ENCODE results near the gene UQCR10. TPM values are rescaled to one million over a fixed set of nuclear protein-coding genes. Genes with fewer than 3 reads are reported as not detected.

UQCR10 gene
- total RNA-seq, 4 donors from 2014 or later: 20.6 to 134 (median 70.8) TPM

GRCh38 chr22:29816128-29816527 is 49.0 kb downstream of the UQCR10 start:
- WGBS, 2 donors: 44 to 47% methylated on average over 2 of the region's 2 CpGs
- DNase-seq: peak in 1 of 2 donors; percentile 14
- Histone ChIP-seq H3K27ac (no peak overlapping the region), H3K36me3 (peaks cover 22 to 23% of the 10 kb centered on the region in 2 donors), H3K9me3 (no peaks in the 10 kb centered on the region), H3K27me3 (no peaks in the 10 kb centered on the region), H3K4me1 (peaks cover 0 to 25% of the 10 kb centered on the region in 2 donors), H3K4me3 (replicated peaks in 1 of 3) (no peak overlapping the region)
- TF ChIP-seq POLR2A (IDR thresholded peaks at IDR 0.05): no peak
- TF ChIP-seq, protein P1, sequence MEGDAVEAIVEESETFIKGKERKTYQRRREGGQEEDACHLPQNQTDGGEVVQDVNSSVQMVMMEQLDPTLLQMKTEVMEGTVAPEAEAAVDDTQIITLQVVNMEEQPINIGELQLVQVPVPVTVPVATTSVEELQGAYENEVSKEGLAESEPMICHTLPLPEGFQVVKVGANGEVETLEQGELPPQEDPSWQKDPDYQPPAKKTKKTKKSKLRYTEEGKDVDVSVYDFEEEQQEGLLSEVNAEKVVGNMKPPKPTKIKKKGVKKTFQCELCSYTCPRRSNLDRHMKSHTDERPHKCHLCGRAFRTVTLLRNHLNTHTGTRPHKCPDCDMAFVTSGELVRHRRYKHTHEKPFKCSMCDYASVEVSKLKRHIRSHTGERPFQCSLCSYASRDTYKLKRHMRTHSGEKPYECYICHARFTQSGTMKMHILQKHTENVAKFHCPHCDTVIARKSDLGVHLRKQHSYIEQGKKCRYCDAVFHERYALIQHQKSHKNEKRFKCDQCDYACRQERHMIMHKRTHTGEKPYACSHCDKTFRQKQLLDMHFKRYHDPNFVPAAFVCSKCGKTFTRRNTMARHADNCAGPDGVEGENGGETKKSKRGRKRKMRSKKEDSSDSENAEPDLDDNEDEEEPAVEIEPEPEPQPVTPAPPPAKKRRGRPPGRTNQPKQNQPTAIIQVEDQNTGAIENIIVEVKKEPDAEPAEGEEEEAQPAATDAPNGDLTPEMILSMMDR (IDR thresholded peaks at IDR 0.05): no peak
- intact Hi-C loops (cut with DNase I): no loop called here

- WGBS, 2 donors: 84 to 94% methylated on average over 6 of the region's 6 CpGs
- intact Hi-C loops (cut with DNase I): no loop called here
- H3K27ac ChIP-seq: no peak overlapping the region
Observed at GRCh38 chr22:29816539-29816938, 49.4 kb downstream of the UQCR10 start.

DNA sequence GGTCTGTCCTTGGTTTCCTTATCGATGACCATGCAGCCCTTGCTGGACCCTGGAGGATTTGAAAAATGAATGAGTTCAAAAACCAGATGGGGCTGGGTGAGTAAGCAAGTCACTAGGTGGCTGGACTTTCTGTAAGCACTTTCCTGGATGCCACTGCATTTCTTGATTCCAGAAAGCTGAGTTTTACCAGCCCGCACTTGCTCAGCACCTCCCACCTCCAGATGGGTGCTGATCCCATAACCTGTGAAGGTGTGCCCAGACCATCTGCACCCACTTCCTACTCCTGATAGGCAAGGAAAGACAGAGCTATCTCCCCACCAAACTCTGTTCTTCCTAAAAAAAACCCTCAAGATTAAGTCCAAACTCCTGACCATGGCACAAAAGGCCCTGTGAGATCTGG is 49.8 kb downstream of the UQCR10 start:
- DNase-seq: no peak
- Histone ChIP-seq H3K4me3 (replicated peaks in 1 of 3) (no peak overlapping the region), H3K36me3 (peaks cover 17 to 22% of the 10 kb centered on the region in 2 donors), H3K4me1 (peaks cover 7 to 33% of the 10 kb centered on the region in 2 donors), H3K27ac (no peak overlapping the region), H3K9me3 (no peaks in the 10 kb centered on the region), H3K27me3 (no peaks in the 10 kb centered on the region)
- 93% methylated on average over 2 of the region's 2 CpGs for WGBS, 2 donors
- intact Hi-C loops (cut with DNase I): no loop called here
- no peak for TF ChIP-seq POLR2A (IDR thresholded peaks at IDR 0.05)
- TF ChIP-seq, protein P1 (IDR thresholded peaks at IDR 0.05): no peak

More at GRCh38 chr22:29816539-29816938, 49.4 kb downstream of the UQCR10 start:
- H3K36me3 ChIP-seq: peaks cover 19 to 22% of the 10 kb centered on the region in 2 donors
- H3K4me3 ChIP-seq (replicated peaks in 1 of 3): no peak overlapping the region
- H3K4me1 ChIP-seq: peaks cover 3 to 29% of the 10 kb centered on the region in 2 donors
- H3K9me3 ChIP-seq: no peaks in the 10 kb centered on the region
- DNase-seq: no peak
- no peaks in the 10 kb centered on the region for H3K27me3 ChIP-seq
- TF ChIP-seq, protein P1 (IDR thresholded peaks at IDR 0.05): no peak
- no peak for TF ChIP-seq POLR2A (IDR thresholded peaks at IDR 0.05)

DNA sequence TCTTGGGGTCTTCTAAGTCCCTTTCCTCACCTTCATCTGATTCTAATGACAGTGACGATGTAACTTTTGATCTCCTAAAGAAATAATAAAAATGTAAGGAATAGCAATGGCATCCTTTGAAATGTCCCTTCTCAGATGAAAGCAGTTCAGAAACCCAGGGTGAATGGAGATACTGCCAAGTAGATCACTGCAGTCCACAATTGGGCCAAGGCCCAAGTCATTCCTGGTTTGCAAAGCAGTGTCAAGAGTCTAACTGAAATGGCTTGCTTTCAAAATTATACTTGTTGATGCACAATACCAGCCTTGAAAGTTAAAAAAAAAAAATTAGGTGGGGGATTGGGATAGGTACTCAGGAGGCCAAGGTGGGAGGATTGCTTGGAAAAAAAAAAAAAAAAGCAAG is 50.6 kb downstream of the UQCR10 start:
- 100% methylated on average over 1 of the region's 1 CpG for WGBS, 2 donors
- Histone ChIP-seq H3K27ac (peak overlapping the region in 1 of 3 donors; percentile 17), H3K4me3 (replicated peaks in 1 of 3) (no peak overlapping the region), H3K4me1 (peaks cover 7 to 36% of the 10 kb centered on the region in 2 donors), H3K36me3 (peaks cover 17 to 18% of the 10 kb centered on the region in 2 donors), H3K27me3 (no peaks in the 10 kb centered on the region), H3K9me3 (no peaks in the 10 kb centered on the region)
- intact Hi-C loops (cut with DNase I): no loop called here
- peak; percentile 29 to 31 for DNase-seq
- TF ChIP-seq POLR2A (IDR thresholded peaks at IDR 0.05): no peak
- TF ChIP-seq, protein P1 (IDR thresholded peaks at IDR 0.05): no peak

DNA sequence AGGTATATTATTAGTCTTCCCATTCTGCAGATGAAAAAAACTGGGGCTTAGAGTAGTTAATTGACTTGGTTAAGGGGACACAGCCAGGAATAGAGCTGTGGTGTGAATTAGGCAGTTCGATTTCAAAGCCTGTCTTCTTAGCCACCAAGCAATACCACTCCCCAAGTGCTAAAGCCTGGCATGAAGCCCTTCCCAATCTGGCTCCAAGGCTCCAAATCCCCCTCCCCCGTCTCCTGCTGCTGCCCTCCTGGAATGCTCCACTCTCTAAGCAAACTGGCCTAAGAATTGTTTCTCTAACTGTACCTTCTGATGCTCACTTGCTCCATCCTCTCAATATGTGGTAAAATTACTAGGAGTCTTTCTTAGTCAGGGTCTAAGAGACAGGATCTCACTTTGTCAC is 52.3 kb downstream of the UQCR10 start:
- H3K36me3 ChIP-seq: peaks cover 10 to 16% of the 10 kb centered on the region in 2 donors
- intact Hi-C loops (cut with DNase I): no loop called here
- WGBS, 2 donors: 67 to 74% methylated on average over 2 of the region's 2 CpGs

More for the DNA sequence above, 52.3 kb downstream of the UQCR10 start:
- H3K27ac ChIP-seq: peak overlapping the region in 2 of 3 donors; percentile 56 to 60
- TF ChIP-seq, protein P1 (IDR thresholded peaks at IDR 0.05): no peak
- no peak for TF ChIP-seq POLR2A (IDR thresholded peaks at IDR 0.05)
- peak; percentile 30 to 51 for DNase-seq
- H3K9me3 ChIP-seq: no peaks in the 10 kb centered on the region
- H3K27me3 ChIP-seq: no peaks in the 10 kb centered on the region
- no peak overlapping the region for H3K4me3 ChIP-seq (replicated peaks in 1 of 3)
- H3K4me1 ChIP-seq: peaks cover 7 to 36% of the 10 kb centered on the region in 2 donors

Small RNAs within 50 kb of the gene (small RNA-seq; reads per million reads assigned to genes)
- not detected for gene RF00019

Other genes starting within 250 kb of the UQCR10 start
- gene THOC5, start 213.6 kb upstream of the UQCR10 start, total RNA-seq: 10 to 100 TPM; 23.9 to 46.6 (median 30.3) TPM
- 10 to 100 TPM; 24.2 to 55.4 (median 39.6) TPM for gene NIPSNAP1, start 186.3 kb upstream of the UQCR10 start, total RNA-seq
- 10 to 100 TPM; 37.5 to 65.5 (median 51.6) TPM for gene NF2, start 163.7 kb upstream of the UQCR10 start, total RNA-seq
- gene CABP7, start 47.4 kb upstream of the UQCR10 start, total RNA-seq: 1 to 10 TPM in 1 of 4 donors, under 1 TPM in 1, not detected in 2; 0.73 to 1.0 TPM
- gene ZMAT5, start 362 bp upstream of the UQCR10 start, total RNA-seq: 10 to 100 TPM; 16.2 to 40.1 (median 24.3) TPM
- gene ASCC2, start 70.9 kb downstream of the UQCR10 start, total RNA-seq: 10 to 100 TPM; 47.6 to 66.8 (median 51.3) TPM
- 100 to 1,000 TPM in 1 of 4 donors, 10 to 100 TPM in 3; 52.8 to 101 (median 69.1) TPM for gene MTMR3, start 115.8 kb downstream of the UQCR10 start, total RNA-seq

All from thyroid gland (tissue), 4 donors.